Measurements from ENCODE around the gene KMT2C. TPM values are rescaled to one million over a fixed set of nuclear protein-coding genes. Genes with fewer than 3 reads are reported as not detected.
"Not testable (repeated sequence)": the region's sequence is repeated elsewhere in the genome, so short reads cannot be mapped to it uniquely, and the experiment has no call there.

The KMT2C gene
- total RNA-seq, 1 experiment from 2014 or later, result 8.7 TPM

DNA sequence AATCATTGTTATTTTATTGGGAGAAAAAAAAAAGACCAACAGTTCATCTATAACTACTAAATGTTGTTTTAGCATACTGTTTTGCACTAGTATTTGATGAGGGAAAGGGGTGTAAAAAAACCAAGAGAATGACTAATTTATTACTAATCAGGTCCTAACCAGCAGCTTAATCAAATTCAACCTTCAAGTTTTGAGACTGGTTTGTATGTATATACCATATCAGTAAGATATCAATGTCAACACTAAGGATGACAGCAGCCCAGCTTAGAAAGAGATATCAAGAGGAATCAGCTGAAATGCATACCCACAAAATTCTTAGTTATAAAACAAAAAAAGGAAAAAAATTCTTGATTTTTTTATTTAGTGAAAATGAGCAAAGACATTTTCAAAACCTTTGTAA, 122.6 kb downstream of the KMT2C start:
- no peak for DNase-seq

DNA sequence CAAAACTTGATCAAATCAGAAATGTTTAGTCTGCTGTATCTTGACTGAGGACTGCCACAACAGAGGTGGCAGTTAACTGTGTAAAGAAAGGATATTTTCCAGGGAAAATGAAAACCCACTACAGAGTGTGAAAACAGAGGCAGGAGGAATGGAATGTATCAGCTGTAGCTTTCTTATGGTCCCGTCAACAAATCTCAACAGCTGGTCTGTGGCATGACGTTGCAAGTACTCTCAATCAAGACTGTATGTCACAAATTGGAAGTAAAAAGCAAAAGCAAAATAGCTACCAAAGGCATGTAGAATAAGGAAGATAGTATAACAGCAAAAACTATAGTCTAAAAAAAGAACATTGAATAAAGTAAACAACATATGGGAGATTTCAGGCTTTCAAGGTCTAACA, 123.5 kb downstream of the KMT2C start:
- Histone ChIP-seq H3K9me3 (no peaks in the 10 kb centered on the region), H3K4me3 (no peak overlapping the region), H3K36me3 (peaks cover 3% of the 10 kb centered on the region; the same call in 1 of the 2 replicates), H3K27me3 (no peaks in the 10 kb centered on the region)
- DNase-seq, result no peak

More for the DNA sequence above, 122.6 kb downstream of the KMT2C start:
- H3K9me3 ChIP-seq, result no peaks in the 10 kb centered on the region
- no peaks in the 10 kb centered on the region for H3K27me3 ChIP-seq
- peaks cover 3% of the 10 kb centered on the region; the same call in 1 of the 2 replicates for H3K36me3 ChIP-seq
- H3K4me3 ChIP-seq, result no peak overlapping the region

DNA sequence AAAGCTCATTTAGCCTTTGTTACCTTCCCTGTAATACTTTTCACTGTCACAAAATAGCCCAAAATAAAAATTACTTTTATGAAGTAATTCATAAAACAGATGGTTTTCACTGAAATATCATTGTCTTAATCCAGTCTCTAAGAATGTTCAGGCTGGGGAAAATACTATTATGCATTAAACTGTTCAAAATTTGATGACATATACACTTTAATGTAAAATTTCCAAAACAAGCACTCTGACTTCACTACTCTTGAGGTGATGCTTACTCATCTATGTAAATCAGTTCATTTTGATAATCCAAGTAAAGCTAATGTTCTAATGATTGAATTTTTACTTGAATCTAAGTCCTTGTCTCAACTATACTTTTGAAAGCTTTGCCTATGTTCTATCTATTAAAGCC, 127.9 kb downstream of the KMT2C start:
- Histone ChIP-seq H3K4me3 (no peak overlapping the region), H3K27me3 (no peaks in the 10 kb centered on the region), H3K9me3 (no peaks in the 10 kb centered on the region), H3K36me3 (peaks cover 5% of the 10 kb centered on the region)
- DNase-seq, result no peak

DNA sequence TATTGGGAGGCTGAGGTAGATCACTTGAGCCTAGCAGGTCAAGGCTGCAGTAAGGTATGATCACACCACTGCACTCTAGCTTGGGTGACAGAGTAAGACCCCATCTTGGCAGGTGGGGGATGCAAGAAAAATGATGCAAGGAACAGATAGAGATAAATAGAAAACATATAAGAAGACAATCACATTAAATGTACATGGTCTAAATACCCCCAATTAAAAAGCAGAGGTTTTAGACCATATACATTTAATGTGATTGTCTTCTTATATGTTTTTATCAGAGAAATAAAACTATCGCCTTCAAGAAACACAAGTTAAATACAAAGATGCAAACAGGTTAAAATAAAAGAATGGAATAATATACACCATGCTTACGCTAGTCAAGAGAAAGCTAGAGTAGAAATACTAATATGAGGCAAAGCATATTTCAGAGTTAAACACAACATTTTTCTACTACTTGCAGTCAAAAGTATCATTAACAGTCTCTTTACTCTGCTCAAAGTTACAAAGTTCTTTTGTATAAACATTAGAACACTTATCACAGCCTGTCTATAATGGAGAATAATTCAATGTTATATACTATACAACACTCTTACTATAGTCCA, 136.2 kb downstream of the KMT2C start:
- H3K9me3 ChIP-seq, H3K27me3 ChIP-seq, DNase-seq, H3K36me3 ChIP-seq, H3K4me3 ChIP-seq: not testable (repeated sequence)

DNA sequence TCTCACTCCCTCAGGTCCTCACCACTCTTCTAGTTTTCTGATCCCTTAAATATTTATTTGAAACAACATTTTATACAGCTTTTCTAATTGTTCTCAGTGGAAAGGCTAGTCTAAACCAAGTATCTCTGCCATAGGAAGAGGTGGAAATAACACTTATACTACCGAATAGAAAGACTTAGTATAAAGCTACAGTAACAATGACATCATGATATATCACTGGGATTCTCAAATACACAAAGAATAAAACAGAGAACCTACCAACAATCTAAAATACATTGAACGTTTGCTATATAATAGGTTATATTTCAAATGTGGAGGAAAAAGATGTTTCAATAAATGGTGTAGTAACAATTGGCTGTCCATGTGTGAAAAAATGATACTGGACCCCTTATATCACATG, 142.9 kb downstream of the KMT2C start:
- DNase-seq, result no peak
- H3K27me3 ChIP-seq, result no peaks in the 10 kb centered on the region

DNA sequence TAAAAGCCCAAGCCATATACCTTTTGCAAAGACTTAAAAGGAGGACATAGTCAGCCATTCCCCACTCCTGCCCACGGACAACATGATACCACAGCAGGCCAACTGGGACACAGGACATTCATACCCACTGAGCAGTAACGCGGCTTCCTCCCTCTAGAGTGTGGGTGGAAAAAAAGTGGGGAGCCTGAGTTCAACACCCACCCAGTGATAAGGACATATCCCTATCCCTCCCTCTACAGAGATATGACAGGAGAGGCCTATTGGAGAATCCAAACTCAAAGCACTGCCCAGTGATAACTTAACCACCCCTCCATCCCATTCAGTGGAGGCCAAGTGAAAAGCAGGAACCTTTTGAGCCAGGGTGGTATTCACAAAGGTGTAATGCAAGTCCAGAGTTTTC, 148.8 kb downstream of the KMT2C start:
- not testable (repeated sequence) for H3K27me3 ChIP-seq, H3K36me3 ChIP-seq, H3K9me3 ChIP-seq, H3K4me3 ChIP-seq, DNase-seq

More for the DNA sequence above, 142.9 kb downstream of the KMT2C start:
- H3K36me3 ChIP-seq, result peaks cover 2% of the 10 kb centered on the region; the same call in 1 of the 2 replicates
- no peak overlapping the region for H3K4me3 ChIP-seq
- H3K9me3 ChIP-seq, result peaks cover 2% of the 10 kb centered on the region; the same call in 1 of the 2 replicates

DNA sequence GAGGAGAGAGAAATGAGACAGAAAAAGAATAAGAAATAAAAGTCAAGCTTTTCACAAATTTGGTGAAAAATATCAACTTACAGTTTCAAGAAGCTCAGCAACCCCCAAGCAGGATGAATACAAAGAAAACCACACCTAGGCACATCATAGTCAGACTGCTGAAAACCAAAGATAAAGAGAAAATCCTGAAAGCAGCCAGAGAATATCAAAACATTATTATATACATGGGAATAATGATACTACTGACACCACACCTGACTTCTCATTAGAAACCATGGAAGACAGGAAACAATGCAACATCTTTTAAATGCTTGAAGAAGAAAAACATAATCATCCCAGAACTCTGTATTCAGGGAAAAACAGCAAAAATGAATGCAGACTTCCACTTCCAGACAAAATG, 149.6 kb downstream of the KMT2C start:
- H3K27me3 ChIP-seq, DNase-seq, H3K36me3 ChIP-seq: not testable (repeated sequence)

DNA sequence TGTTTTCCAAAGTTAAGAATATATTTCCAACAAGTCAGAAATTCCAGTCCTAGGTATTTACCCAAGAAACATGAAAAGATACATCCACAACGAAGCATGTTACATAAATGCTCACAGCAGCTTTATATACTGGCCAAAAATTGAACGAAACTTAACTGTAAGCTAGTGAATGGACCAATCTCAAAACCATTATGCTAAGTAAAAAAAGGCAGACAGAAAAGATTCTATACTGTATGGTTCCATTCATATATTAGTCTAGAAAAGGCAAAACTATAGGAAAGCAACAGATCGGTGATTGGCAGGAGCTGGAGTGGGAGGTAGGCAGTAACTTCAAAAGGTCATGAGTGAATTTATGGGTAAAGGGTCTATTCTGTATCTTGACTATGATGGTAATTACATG, 150.8 kb downstream of the KMT2C start:
- not testable (repeated sequence) for H3K36me3 ChIP-seq, DNase-seq, H3K9me3 ChIP-seq, H3K27me3 ChIP-seq, H3K4me3 ChIP-seq

More for the DNA sequence above, 149.6 kb downstream of the KMT2C start:
- H3K9me3 ChIP-seq, H3K4me3 ChIP-seq: not testable (repeated sequence)

DNA sequence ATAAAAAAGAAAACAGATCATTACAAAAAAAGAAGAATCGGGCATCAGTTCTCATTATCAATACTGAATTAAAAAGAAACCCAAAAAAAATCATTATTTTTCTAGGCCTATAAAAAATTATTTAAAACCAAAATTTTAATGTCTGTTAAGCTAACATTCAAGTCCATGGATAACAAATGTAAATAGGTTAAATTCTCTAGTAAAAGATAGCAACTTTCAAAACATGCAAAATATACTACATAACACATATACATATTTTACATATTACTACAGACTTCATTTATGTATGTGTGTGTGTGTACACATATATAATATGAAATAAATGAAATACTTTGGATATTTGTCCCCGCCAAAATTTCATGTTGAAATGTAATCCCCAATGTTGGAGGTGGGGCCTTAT, 158.1 kb downstream of the KMT2C start:
- not testable (repeated sequence) for H3K9me3 ChIP-seq, DNase-seq, H3K27me3 ChIP-seq, H3K4me3 ChIP-seq, H3K36me3 ChIP-seq

DNA sequence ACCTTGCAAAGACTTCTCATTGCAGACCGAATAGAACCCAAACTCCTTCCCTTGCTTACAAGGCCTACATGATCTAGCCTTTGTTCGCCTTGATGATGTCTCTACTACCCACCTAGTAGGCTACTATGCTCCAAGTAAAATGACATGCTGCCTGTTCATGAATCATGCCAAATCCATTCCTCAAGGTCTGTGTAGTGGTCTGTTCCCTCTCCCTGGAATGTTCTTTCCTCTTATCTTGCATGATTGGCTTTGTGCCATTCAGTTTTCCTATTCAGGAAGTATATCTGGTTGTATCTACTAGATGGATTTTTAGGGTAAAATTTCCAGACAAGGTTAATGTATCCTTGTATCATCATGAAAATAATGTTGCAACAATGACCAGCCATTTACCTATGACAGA, 165.4 kb downstream of the KMT2C start:
- H3K9me3 ChIP-seq, H3K36me3 ChIP-seq, DNase-seq, H3K4me3 ChIP-seq, H3K27me3 ChIP-seq: not testable (repeated sequence)

DNA sequence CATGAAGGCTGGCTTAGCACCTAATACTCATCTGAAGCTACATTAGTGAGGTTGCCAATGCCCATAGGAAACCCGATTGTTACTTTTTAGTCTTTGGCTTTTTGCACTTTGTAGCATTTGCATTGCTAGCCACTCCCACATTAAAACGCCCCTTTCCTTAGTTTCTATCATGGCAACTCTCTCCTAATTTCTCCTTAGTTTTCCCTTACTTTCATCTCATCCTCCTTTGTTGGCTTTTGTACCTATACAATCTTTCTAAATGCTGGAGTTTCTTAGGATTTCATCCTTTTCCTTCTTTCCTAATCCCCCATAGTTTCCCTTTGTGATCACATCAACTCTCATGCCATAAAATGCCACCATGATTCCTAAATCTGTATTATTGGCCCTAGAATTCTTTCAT, 168.9 kb downstream of the KMT2C start:
- not testable (repeated sequence) for DNase-seq, H3K9me3 ChIP-seq, H3K4me3 ChIP-seq, H3K36me3 ChIP-seq, H3K27me3 ChIP-seq

DNA sequence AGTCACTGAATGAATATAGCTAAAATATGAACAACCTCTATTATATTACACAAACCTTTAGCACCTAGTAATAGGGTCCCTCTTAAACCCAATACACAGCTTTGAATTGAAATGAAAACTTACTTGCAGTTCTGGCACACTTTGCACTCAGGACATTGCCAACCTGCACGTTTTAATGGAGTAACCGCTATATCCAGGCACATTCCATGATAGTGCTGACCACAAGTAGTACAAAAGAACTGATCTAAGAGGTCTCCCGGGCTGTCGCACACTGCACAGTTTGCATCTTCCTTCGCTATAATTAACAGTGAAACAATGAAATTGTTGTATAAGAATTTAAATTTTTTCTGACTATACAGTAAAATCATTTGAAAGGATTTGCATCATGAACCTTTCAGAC, 170.9 kb downstream of the KMT2C start:
- not testable (repeated sequence) for H3K4me3 ChIP-seq, H3K27me3 ChIP-seq, DNase-seq, H3K36me3 ChIP-seq, H3K9me3 ChIP-seq

DNA sequence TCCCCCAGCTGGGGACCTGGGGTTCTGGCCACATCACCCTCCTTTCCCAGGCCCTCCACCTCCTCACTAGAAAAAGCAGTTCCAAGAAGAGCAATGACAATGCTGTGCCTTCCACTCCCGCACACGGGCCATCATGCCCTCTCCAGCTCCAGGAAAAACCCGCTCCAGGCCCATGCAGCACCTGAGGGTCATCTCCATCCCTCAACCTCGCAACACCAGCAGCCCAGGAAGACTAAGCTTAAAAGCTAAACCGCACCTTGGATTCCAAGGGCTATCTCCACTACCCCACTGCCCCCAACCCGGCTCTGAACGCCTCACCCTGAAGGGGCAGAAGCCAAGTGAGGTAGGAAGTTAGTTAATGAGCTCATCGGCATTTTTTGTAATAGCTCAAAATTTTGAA, 173.7 kb downstream of the KMT2C start:
- not testable (repeated sequence) for H3K4me3 ChIP-seq, H3K27me3 ChIP-seq, DNase-seq, H3K36me3 ChIP-seq, H3K9me3 ChIP-seq

DNA sequence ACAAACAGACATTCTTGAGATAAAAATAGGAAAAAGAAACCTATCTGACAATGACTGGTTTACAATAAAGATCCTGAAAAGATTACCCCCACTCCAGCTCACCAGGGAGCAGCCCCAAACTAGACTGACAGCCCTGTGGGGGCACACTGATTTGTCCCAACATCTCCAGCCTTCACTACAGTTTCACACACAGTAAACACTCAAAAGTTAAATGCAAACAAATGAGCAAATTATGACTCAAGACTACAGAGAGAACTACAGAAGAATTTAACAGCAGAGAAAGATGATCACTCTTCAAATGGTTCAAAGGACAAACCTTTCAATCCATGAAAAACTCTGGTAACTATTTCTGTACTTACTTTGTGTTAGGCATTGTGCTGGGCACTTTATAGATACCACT, 176.2 kb downstream of the KMT2C start:
- not testable (repeated sequence) for H3K9me3 ChIP-seq, H3K4me3 ChIP-seq, H3K36me3 ChIP-seq, DNase-seq, H3K27me3 ChIP-seq

DNA sequence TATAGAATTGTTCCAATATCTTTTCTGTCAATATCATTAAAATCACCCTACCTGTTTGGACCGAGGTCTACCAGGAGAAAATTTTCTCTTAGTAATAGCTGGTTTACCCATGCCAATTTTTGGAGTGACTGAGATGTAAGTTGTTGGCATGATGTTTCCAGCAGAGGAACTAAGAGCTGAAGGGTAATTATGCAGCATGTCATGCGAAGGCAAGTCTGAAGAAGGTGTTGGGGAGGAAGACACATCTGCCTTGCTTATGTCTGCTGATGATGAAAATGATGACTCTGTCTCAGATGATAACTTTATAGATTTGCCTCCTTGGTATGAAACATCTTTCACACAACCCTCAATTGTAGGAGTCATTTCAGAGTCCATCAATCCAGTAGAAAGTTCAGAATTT, 188.0 kb downstream of the KMT2C start:
- H3K9me3 ChIP-seq, H3K27me3 ChIP-seq, H3K4me3 ChIP-seq, H3K36me3 ChIP-seq, DNase-seq: not testable (repeated sequence)

DNA sequence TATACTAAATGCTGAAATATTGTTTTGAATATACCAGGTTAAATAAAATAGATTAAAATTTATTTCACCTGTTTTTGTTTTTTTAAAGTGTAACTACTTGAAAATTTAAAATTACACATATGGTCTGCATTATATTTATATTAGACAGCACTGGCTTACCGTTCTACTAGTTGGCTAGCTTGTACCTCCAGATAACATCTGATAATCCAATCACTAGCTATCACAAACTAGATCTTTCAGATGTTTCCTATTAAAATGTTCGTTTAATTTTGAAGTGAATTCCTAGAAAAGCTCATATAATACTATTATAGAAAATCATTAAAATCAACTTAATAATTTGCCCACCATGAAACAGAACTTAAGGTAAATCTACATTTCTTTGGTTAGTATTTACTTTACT, 190.4 kb downstream of the KMT2C start:
- H3K36me3 ChIP-seq, H3K9me3 ChIP-seq, DNase-seq: not testable (repeated sequence)

DNA sequence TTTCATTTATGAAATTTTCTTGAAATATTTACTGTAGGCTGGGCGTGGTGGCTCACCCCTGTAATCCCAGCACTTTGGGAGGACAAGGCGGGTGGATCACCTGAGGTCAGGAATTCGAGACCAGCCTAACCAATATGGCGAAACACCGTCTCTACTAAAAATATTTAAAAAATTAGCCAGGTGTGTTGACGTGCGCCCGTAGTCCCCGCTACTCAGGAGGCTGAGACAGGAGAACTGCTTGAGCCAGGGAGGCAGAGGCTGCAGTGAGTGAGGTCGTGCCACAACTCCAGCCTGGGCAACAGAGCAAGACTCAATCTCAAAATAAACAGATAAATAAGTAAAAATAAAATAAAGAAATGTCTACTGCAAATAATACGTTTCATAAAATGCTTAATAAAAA, 192.3 kb downstream of the KMT2C start:
- not testable (repeated sequence) for H3K9me3 ChIP-seq, H3K27me3 ChIP-seq, H3K36me3 ChIP-seq, DNase-seq, H3K4me3 ChIP-seq

More for the DNA sequence above, 190.4 kb downstream of the KMT2C start:
- H3K27me3 ChIP-seq, H3K4me3 ChIP-seq: not testable (repeated sequence)

DNA sequence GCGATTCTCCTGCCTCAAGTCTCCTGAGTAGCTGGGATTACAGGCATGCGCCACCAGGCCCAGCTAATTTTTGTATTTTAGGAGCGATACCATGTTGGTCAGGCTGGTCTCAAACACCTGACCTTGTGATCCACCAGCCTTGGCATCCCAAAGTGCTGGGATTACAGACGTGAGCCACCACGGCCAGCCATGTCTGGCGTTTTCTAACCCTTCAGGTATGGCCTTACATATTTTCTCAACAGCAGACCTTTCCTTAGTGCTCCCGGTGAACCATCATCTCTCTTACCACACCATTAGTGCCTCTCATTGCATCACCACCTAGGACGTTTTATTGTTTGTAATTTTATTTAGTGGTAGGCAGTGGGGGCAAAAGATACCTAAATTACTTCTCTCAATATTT, 194.5 kb downstream of the KMT2C start:
- not testable (repeated sequence) for H3K4me3 ChIP-seq, H3K36me3 ChIP-seq, H3K9me3 ChIP-seq, DNase-seq, H3K27me3 ChIP-seq

DNA sequence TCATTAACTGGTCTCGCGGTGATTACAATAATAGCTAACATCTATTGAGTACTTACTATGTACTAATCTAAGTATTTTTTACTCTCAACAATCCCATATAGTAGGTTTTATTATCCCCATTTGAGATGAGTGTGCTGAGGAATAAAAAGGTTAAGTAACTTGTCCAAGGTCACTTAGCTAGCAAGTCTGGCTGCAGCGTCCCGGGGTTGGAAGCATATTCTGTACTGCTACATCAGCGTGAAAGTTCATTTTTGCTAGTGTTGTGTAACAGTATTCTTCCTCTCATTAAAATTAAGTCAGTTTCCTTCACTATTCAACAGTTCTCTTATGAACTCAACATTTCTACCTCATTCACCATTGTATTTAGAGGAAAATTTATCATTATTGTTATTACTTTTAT, 199.5 kb downstream of the KMT2C start:
- not testable (repeated sequence) for H3K27me3 ChIP-seq, H3K4me3 ChIP-seq, H3K36me3 ChIP-seq, H3K9me3 ChIP-seq, DNase-seq

All from MG63 (cell line).